Myocyte (in vitro differentiated cells): ENCODE results near the gene RHOT1. TPM values are rescaled to one million over a fixed set of nuclear protein-coding genes. Genes with fewer than 3 reads are reported as not detected.
"Not testable (repeated sequence)": the region's sequence is repeated elsewhere in the genome, so short reads cannot be mapped to it uniquely, and the experiment has no call there.

Experiments
- DNase-seq: peaks from one replicate; pipeline ENCODE4 v3.0.0-alpha.2; 2012; ENCODE audit warnings: low read depth
- total RNA-seq: library from RNA; depleted of rRNA; stranded (reverse); fragments of >200 nt; gene quantifications from 2 replicates; pipeline ENCODE4 v1.2.3, GENCODE V29; 2014

The RHOT1 gene
- total RNA-seq, 1 donor from 2014 or later: 42.3 TPM

GRCh38 chr17:32123782-32124181, 18.5 kb upstream of the RHOT1 start:
- no peak for DNase-seq

- DNase-seq: no peak
Observed at GRCh38 chr17:32124985-32125847, 17.1 kb upstream of the RHOT1 start.

- DNase-seq: no peak
Observed at GRCh38 chr17:32125848-32126153, 16.5 kb upstream of the RHOT1 start.

GRCh38 chr17:32126325-32126724, 16.0 kb upstream of the RHOT1 start:
- DNase-seq: no peak

GRCh38 chr17:32126746-32127145, 15.6 kb upstream of the RHOT1 start:
- no peak for DNase-seq

- DNase-seq: peak; percentile 74
Observed at GRCh38 chr17:32127158-32127897, 15.0 kb upstream of the RHOT1 start.

GRCh38 chr17:32128470-32128869, 13.8 kb upstream of the RHOT1 start:
- DNase-seq: not testable (repeated sequence)

- not testable (repeated sequence) for DNase-seq
Observed at GRCh38 chr17:32135497-32136117, 6.7 kb upstream of the RHOT1 start.

GRCh38 chr17:32136856-32137255, 5.4 kb upstream of the RHOT1 start:
- no peak for DNase-seq

- not testable (repeated sequence) for DNase-seq
Observed at GRCh38 chr17:32139504-32139903, 2.8 kb upstream of the RHOT1 start.

GRCh38 chr17:32141258-32141657, 1.0 kb upstream of the RHOT1 start:
- DNase-seq: peak; percentile 73

GRCh38 chr17:32141679-32142037, 644 bp upstream of the RHOT1 start:
- no peak for DNase-seq

GRCh38 chr17:32142857-32143526, 690 bp downstream of the RHOT1 start:
- peak; percentile 75 for DNase-seq

GRCh38 chr17:32143527-32143870, 1.2 kb downstream of the RHOT1 start:
- DNase-seq: no peak

GRCh38 chr17:32144442-32144841, 2.1 kb downstream of the RHOT1 start:
- DNase-seq: not testable (repeated sequence)

GRCh38 chr17:32148351-32148750, 6.0 kb downstream of the RHOT1 start:
- DNase-seq: no peak

- no peak for DNase-seq
Observed at GRCh38 chr17:32150358-32150757, 8.1 kb downstream of the RHOT1 start.

GRCh38 chr17:32152130-32152529, 9.8 kb downstream of the RHOT1 start:
- no peak for DNase-seq

- DNase-seq: no peak
Observed at GRCh38 chr17:32155896-32156295, 13.6 kb downstream of the RHOT1 start.

- no peak for DNase-seq
Observed at GRCh38 chr17:32156656-32157055, 14.4 kb downstream of the RHOT1 start.

- peak; percentile 47 for DNase-seq
Observed at GRCh38 chr17:32157225-32157624, 14.9 kb downstream of the RHOT1 start.
